ENCODE measurements around the gene STK35.

STK35 gene

GRCh38 chr20:2101057-2101864, at the start of gene STK35:
Gene STK35, plus strand, starts transcription at chr20:2101827. Its CDS starts 55 bp downstream, at chr20:2101882.
- DNase-seq: peak; percentile 88

- no peak for DNase-seq
These were observed 49.7 kb upstream of the STK35 start for GRCh38 chr20:2051946-2052345.

GRCh38 chr20:2052741-2053140, 48.9 kb upstream of the STK35 start:
- DNase-seq: no peak

- DNase-seq: no peak
These were observed 48.0 kb upstream of the STK35 start for GRCh38 chr20:2053615-2054014.

DNA sequence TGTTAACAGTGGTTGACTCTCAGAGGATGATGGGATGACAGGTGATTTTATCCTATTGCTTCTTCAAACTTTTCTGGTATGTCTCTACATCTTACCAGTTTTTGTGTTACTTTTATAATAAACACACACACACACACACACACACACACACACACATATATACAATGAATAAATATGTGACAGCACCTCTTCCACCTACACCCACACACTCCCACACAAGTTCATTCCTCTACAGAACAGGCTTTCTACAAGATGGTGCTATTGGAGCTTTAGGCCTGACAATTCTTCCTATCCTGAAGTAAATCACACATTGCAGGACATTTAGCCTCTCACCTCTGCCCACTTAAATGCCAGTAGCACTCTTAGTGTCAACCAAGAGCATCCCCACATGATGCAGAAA, 46.7 kb upstream of the STK35 start:
- DNase-seq: no peak

- DNase-seq: no peak
These were observed 42.2 kb upstream of the STK35 start for GRCh38 chr20:2059411-2059810.

DNA sequence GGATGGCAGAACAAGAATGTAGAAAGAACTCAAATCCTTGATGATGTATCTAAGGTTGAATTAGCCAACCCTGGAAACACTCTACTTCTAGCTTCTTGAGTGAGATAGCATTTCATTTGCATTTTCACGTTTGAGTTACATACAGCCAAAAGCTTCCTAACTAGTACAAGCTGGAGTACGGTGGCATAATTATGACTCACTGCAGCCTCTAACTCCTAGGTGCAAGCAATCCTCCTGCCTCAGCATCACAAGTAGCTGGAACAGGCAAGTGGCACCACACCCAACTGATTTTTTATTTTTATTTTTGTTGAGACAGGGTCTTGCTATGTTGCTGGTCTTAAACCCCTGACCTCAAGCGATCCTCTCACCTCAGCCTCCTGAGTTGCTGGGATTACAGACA, 36.5 kb upstream of the STK35 start:
- no peak for DNase-seq

- DNase-seq: no peak
These were observed 35.0 kb upstream of the STK35 start for GRCh38 chr20:2066461-2067122.

- no peak for DNase-seq
These were observed 20.9 kb upstream of the STK35 start for GRCh38 chr20:2080532-2081224.

DNA sequence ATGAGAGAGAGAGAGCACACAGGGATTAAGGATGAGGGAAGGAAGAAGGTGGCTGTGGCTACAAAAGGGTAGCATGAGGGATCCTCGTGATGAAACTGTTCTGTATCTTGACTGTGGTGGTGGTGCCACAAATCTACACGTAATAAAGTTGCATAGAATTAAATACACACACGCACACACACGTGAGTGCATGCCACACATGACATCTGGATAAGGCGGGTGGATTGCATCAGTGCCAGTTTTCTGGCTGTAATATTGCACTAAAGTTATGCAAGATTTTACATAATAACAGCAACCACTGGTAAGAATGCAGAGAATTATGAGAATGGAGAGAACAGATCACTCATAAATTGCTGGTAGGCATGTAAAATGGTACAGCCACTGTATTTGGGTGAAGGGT, 16.9 kb upstream of the STK35 start:
- DNase-seq: peak; percentile 62

DNA sequence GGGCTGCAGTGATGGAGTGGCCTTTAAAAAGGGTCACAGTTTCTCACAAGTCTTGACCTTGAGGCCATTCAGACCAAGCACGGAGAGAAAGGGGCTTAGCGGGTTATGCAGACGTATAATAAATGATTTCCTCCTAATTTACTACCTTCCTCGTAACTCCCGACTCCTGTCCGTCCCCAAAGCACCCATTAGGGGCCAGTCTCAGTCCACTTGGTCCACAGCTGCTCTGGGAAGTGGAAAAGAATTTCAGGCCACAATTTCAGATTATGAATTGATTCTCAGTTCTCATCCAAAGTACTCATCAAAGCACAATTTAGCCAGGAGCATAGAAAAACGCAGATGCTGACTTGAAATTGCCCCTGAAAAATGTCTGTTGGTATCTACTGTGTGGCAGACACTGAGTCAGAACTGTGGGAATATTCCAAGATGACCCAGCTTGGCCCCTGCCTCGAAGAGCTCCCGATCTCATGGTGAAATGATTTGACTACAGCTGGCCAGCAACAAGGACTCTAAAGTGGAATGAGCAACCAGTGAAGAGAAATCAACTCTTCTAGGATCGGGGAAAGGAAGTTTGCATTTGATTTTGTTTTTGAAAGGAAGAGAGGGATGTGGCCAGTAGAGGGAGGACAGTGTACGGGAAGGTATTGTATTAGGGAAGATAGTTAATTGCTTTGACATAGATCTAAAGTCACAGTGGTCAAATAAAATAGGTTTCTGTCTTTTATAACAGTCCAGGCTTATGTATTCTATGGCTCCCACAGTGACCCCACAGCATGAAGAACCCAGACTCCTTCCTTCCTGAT, 15.2 kb upstream of the STK35 start:
- no peak for DNase-seq

- DNase-seq: peak; percentile 5
These were observed 14.6 kb upstream of the STK35 start for GRCh38 chr20:2086980-2087377.

GRCh38 chr20:2088891-2089290, 12.7 kb upstream of the STK35 start:
- no peak for DNase-seq

- DNase-seq: no peak
These were observed 12.2 kb upstream of the STK35 start for GRCh38 chr20:2089447-2089846.

GRCh38 chr20:2093159-2093781, 8.4 kb upstream of the STK35 start:
- DNase-seq: peak; percentile 30

- no peak for DNase-seq
These were observed 7.7 kb upstream of the STK35 start for GRCh38 chr20:2093883-2094282.

DNA sequence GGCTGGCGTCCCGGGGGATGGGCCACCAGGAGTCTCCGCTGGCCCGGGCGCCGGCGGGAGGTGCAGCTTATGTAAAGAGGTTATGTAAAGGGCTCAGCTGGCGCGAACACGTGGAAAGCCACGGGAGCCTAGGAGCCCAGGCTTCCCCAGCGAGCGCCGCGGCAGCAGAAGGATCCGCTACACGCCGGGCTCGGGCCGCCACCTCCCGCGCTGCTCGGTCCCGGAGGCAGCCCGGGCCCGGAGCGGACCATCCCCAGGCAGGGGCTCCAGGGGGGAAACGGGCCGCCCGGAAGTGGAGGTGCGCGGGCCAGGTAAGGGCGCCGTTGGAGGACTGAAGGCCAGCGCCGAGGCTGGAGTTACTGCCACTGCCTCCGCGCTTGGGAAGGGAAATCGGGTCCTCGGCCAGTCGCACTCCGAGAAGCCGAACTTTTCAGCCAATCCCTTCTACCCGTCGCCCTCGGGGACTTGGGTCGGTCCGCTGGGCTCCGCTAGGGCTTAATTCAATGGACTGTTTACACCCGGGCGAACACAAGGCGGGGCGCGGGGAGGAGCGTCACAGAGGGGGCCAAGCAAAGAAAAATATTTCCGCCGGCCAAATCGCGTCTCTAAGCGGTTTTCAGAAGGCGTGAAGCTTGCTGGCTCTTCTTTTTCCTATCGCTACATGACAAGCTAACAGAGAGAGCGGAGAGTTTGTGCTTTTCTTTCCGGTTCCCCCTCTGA, 398 bp downstream of the STK35 start:
- peak; percentile 97 for DNase-seq

- peak; percentile 95 for DNase-seq
These were observed 1.2 kb downstream of the STK35 start for GRCh38 chr20:2102585-2103460.

- peak; percentile 6 for DNase-seq
These were observed 2.0 kb downstream of the STK35 start for GRCh38 chr20:2103461-2104153.

DNA sequence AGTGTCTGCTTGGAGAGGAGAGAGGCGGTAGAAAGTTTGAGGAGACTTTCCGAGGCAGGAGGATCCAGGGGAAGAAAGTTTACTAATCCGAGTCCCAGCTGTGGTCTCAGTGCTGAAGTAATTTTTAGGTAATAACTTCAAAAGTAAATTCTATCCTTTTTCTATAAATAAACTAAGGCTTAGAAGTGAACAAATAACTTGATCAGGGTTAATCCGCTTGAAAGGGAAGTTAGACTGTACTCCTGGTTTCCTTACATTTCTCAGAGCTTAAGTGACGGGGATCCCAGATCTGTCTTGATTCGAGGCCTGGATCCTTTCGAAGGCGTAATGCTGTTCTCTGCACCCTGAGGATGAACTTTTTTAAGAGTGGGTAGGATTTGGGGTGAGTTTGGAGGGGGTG, 2.6 kb downstream of the STK35 start:
- peak; percentile 7 for DNase-seq

All from hematopoietic multipotent progenitor cell treated with erythropoietin and hydrocortisone succinate and interleukin-3 and kit ligand, for 4 days (in vitro differentiated cells).